GM19438 (cell line): ENCODE measurements around the gene KCNIP1.

Source experiments
- ATAC-seq: cut with Tn5 transposase; IDR thresholded peaks from one replicate; pipeline ENCODE4 v1.9.1; 2021; ENCODE audit warnings: low read depth; ENCODE audit not compliant: unreplicated experiment

The KCNIP1 gene

DNA sequence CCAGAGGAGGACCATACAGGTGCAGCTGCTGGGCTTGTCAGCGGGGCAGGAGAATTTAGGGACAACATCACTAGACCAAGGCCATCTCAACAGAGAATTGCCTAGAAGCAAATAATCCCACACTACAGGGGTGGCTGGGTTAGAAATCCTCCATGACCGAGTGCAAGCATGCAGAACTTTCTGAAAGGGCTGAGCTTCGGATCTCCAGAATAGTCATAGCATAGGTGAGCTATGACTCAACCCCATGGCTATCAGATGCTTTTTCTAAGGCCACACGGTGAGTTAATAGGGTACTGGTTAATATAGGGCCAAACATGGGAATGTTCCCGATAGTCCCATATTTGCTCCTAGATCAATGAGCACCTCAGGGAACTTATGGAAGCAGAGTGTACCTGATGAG is 4.2 kb downstream of the KCNIP1 start:
- ATAC-seq: no peak

- ATAC-seq: no peak
Measured at GRCh38 chr5:170508660-170509347, 5.0 kb downstream of the KCNIP1 start.

DNA sequence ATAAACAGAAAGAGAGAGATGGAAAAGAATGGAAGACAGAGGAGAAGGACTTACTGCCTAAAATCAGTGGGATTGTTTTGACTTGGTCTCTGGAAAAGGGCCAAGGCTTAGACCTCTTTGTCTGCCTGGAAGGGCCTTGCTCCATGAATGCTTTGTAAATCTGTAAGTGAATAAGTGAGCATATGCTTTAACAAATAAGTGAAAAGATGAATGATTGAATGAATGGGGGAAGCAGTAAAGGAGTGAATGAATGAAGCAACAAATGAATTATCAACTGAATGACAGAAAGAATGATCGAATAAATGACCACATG is 5.5 kb downstream of the KCNIP1 start:
- no peak for ATAC-seq

GRCh38 chr5:170510126-170510525 is 6.3 kb downstream of the KCNIP1 start:
- no peak for ATAC-seq

- ATAC-seq: no peak
Measured at GRCh38 chr5:170510559-170510958, 6.7 kb downstream of the KCNIP1 start.

DNA sequence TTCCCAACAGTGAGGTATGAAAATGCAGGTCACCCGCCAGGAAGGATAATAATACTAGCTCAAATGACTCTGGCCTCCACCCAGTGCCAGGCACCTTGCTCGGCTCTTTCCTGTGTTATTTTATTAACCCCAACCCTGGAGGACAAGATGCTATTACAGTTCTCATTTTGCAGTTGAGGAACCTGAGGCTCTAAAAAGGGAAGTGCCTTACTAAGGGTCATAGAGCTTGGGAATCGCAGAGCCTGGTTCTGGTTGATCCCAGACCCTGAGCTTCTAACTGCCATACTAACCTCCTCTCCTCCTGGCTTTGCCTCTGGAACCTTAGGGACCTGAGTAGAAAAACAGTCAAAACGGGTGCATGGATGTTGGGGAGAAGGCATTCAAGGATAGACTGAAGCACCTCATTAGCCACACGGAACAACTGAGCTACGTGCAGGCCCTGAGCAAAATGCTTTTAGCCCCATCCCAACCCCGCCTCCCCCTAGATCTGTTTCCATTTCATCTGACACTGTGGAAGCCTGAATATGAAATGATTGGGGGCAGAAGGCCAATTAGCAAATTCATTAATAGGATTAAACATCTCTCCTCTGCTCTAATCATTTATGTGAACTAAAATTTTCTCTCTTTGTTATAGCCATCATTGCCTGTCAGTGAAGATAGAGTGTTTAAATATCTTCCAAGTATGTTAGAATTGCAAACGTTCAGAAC is 7.9 kb downstream of the KCNIP1 start:
- ATAC-seq: no peak

DNA sequence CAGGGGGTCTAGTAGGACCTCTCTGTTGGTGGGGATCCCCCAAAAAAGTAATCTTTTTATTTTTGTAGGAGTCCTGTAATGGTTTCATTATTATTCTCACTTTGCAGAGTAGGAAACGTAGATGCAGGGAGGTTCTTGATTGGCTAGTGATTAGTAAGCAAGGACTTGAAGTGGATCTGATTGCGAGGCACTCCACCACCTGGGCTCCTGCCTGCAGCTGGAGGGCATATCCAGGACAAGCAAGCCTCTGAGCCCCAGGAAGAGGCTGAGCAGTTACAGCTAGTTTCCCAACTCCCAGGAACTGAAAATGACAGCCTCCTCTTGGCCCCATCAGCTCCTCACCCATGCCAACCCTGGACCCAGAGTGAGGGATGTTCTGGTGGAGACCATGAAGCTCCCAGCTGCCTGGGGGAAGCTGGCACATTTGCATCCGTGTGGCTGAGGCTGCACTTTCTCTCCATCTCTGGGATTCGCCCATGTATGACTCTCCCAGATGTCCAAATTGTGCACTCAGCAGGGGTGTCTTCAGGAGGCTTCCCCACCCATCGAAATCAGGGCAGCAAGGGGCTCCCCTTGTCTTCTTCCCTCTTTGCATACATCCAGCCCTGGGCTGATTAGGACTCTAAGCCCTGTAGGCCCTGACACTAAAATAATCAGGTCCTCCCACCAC is 10.2 kb downstream of the KCNIP1 start:
- ATAC-seq: no peak

GRCh38 chr5:170517411-170517810 is 13.6 kb downstream of the KCNIP1 start:
- ATAC-seq: no peak

- no peak for ATAC-seq
Measured at GRCh38 chr5:170518277-170518676, 14.5 kb downstream of the KCNIP1 start.

DNA sequence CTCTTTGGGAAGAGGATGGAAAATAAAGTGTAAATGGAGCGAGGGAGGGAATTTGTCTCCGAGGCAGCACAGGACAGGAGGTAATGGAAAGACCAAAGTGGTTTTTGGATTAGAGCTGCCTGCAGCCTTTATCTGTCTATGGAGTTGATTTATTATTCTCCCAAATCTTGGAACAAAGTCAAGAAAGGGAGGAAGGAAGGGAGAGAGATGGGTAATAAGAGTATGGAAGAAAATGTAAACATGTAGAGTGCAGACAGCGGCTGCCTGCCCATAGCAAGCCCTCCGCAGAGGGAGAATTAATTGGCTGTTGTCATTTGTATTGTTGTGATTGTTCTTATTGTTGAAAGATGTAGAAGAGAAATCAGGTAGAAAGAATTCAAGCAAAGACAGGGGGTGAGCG is 15.7 kb downstream of the KCNIP1 start:
- no peak for ATAC-seq

DNA sequence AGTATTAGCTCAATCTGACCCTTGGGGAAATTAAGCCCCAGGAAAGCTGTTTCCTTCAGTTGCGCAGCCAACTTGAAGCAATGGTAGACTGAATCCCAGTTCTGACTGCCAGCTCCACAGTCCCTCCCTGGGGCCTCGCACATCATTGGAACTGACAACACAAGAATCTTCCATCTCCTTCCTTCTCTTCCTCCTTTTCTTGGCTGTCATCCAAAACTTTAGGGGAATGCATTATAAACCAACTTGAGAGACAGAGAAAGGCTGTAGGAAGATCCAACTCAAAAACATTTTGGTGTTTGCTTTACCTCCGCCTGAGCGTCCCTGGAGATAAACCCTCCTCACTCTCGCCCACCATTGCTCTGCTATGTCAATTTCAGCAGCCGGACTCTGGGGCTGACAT is 16.6 kb downstream of the KCNIP1 start:
- no peak for ATAC-seq

- no peak for ATAC-seq
Measured at GRCh38 chr5:170522211-170523141, 18.7 kb downstream of the KCNIP1 start.

DNA sequence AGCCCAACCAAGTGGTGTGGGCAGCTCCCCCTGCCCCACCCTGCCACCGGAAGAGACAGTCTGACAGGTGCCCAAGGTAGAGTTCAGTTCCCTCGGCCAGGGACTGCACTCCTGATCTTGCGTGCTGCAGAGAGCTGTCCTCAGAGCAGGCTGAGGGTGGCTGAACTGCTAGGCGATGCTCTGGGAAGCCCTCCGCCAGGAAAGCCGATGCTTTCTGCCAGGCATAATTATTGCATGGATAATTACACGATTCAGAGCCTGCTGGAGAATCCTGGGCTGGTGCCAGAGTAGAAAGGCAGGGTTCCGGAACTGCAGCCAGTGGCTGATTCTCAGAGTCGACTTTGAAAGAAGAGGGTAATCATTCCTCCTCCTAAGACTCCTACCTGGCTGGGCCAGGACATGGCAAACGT is 19.3 kb downstream of the KCNIP1 start:
- ATAC-seq: no peak

- no peak for ATAC-seq
Measured at GRCh38 chr5:170523830-170524229, 20.0 kb downstream of the KCNIP1 start.

DNA sequence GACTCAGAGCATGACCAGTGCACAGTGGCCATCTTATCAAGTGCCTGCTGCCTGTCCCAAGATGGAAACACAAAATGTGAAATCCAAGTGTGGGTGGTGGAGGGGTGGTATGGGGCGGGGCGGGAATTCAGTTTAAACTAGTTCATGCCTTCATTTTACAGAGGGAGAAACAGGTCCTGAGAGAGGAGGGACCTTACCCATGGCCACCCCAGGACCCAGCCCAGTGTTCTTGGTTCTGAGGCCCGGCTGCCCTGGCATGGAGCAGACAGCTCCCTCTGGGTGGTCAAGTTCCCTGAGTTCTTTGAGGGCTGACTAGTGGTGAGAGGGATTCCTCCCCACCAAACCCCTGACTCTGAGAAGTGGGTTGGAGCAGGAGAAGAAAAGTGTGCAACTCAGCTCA is 20.8 kb downstream of the KCNIP1 start:
- ATAC-seq: no peak

DNA sequence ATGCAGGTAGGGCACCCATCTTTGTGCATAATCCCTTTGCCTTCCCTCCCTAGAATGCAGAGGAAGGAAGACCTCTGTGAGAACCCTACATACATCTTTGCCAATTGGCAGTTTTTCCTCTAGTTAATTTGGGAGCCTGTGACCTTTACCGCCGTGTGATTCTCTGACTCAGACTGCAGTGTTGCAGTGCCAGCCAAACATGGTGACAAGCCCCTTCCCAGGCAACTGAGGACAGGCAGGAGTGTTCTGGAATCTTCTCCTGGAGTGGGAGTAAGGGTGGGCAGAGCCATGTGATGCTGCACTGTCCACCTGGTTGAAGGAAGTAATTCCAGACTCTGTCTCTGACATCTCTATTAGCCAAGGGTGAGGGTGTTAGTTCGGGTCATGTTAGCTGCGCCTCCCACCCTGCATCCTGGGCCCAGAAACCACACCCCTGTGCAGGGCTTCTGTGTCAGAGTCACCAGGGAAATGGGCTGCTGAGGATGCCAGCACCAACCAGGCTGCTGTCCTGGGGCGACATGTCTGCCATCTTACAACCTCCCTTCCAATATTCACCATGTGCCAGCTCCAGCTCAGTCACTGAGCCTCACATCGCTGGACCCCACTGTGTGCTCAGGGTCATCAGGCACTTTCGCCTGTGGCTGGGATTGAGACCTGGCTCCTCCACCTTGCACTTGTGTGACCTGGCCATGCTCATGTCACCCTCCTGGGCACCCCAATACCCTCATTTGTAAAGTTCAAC is 21.8 kb downstream of the KCNIP1 start:
- ATAC-seq: no peak

GRCh38 chr5:170527991-170528390 is 24.2 kb downstream of the KCNIP1 start:
- no peak for ATAC-seq

DNA sequence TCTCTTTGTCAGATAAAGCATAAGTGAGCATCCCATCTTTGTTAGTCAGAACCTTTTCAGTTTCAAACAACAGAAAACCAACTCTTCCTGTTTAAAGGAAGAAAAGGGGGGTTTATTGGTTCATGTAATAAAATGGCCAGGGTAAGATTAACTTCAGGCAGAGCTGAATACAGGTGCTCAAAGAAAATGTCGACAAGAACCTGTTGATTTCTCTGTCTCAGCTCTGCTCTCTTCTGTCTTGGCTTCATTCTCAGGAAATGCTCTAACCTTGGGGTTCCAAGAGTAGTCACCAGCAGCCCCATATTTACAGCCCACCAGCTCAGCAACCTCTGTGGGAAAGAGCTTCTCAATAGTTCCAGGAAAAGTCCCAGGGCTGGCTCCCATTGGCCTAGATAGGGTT is 25.2 kb downstream of the KCNIP1 start:
- ATAC-seq: no peak

- ATAC-seq: no peak
Measured at GRCh38 chr5:170532935-170533334, 29.1 kb downstream of the KCNIP1 start.

GRCh38 chr5:170533383-170533782 is 29.6 kb downstream of the KCNIP1 start:
- no peak for ATAC-seq
